NOMO-1 treated with dmso at 0.1 percent for 144 hours (cell line): ENCODE measurements around the gene ZNF189.
A peak's percentile ranks its signal among the peaks of the same experiment; 100 is the strongest.

ENCODE experiments used
- DNase-seq: peaks from one replicate; lab custom pipeline; 2025; ENCODE audit not compliant: unreplicated experiment; lab: John Stamatoyannopoulos, UW

ZNF189 gene

DNA sequence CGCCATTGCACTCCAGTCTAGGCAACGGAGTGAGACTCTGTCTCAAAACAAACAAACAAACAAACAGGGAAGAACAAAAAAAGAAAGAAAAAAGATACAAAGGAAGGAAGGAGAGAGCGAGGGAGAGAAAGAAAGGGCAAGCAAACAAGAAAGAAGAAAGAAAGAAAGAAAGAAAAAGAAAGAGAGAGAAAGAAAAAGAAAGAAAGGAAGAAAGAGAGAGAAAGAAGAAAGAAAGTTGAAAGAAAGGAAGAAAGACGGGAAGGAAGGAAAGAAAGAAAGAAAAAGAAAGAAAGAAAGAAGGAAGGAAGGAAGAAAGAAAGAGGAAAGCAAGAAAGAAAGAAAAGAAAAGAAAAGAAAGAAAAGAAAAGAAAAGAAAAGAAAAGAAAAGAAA lies 50.0 kb downstream of the ZNF189 start:
- DNase-seq = no peak

DNA sequence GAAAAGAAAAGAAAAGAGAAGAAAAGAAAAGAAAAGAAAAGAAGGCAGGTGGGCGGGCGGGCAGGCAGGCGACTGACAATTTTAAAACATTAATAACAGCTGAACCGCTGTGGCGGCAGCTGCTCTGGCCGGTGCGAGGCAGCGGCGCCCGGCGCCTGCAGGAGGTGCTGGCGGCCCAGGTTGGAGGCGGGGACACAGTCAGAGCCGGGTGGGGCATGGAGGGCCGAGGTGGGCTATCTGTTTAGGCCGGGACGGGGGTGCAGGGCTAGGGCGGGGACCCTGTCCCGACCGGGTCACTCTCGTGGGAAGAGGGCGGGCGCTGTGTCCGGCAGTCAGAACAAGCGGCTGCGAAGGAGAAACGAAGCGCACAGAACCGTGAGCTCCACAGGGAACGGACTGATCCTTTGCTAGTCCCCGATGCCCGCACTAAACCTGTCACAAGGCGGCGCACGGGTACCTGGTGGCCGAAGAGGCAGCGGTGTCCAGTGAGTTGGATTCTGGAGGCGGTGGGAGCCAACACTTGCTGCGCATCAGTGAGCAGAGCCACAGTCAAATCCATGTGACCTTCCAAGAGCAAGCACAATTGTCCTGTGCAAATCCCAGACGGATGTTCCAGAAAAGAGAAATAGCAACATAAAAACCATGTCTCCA lies 50.5 kb downstream of the ZNF189 start:
- peak; percentile 51 for DNase-seq

DNA sequence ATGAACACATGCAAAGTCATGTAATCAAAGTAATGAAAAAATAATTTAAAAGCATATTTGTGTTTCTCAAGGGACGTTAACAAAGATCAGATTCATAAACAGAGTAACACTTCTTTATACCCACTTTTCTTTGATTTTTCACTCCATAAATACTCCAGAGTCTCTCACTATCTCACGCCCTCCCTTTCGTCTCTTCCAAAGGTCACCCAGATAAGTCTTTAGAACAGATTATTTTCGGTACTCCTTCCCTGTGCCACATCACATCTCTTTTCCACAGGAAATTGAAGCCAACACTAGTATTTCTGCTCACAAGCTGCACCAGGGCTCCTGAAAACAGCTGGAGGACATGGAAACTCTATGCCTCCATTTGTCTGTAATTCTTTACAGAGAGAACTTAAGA lies 52.3 kb downstream of the ZNF189 start:
- no peak for DNase-seq

DNA sequence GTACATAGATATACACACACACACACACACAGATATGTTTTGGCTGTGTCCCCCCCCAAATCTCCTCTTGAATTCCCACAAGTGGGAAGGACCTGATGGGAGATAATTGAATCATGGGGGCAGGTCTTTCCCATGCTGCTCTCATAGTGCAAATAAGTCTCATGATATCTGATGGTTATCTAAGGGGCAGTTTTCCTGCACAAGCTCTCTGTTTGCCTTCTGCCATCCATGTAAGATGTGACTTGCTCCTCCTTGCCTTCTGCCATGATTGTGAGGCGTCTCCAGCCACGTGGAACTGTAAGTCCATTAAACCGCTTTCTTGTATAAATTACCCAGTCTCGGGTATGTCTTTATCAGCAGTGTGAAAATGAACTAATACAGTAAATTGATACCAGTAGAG lies 52.8 kb downstream of the ZNF189 start:
- DNase-seq = no peak

DNA sequence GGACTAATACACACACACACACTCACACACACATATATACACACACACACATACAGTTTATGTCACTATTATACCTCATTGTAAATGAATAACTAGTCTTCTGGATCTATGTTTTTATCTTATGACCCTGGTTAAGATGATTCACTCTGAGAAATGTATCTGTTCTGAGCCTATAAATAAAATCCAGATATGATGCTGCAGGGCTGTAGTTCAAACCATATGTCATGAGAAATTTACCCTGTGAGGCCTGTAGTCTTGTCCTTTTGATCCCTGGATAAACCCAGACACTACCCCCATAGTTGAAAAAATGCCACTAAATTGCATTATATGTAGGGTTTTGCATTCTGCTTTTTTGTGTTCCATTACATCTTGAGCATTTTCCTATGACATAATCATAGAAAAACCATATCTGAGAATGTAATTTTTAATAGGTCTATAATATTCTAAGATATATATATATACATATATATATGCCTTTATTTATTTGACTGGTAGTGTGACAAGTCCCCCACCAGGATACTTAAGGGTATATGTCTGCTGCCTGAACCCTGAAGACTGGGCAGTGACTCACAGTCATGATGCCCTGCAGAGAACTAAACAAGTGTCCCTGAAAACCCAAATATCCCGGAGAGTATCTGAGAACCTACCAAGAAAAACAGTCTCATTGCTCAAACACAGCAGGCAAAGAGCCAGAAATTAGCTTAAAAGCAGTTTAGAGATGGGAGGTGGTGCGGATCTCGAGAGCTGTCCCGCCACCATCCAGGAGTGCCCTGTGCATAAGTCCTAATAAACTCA lies 55.3 kb downstream of the ZNF189 start:
- no peak for DNase-seq

DNA sequence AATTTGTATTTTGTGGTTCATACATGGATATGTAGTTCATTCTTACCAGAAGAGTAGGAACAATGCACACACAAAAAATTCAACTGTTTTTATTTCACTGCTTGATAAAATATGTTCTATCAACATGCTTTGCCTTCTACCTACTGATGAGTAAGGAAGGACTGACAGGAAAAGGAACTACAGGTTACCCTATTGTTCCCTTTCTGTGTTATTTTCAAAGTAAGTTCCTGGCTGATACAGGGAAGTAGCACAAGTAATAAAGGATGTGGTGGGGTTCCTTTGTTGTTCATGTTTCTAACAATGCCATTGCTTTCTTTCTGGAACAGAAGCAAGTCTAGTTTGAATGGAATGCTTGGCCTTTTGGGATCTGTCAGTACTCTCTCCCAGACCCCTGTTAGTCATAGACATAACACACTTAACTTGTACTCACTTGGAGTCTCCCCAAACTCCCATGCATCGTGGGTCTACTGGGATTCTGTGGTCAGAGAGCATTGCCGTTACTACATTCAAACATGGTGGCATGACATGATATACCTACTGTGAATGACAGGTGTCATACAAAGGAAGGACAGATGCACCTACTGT lies 57.1 kb downstream of the ZNF189 start:
- no peak for DNase-seq

DNA sequence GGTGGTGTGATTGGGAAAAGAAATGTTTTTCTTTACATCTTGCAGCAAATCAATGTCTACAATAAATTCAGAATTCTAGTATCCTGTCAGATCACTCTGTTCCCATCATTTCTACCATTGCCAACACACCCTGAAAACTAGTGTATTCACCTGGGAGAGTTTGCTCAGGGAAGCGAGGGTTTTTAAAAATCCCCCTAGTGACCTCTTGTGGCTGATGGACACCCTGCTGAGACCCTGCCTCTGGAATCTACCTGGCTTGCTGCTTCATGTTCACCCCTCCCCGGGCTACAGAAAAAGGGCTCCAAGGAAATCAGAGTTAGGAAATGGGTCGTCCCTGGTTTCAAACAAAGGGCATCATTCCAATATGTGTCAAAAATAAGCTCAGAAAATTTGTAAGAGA lies 58.4 kb downstream of the ZNF189 start:
- no peak for DNase-seq

DNA sequence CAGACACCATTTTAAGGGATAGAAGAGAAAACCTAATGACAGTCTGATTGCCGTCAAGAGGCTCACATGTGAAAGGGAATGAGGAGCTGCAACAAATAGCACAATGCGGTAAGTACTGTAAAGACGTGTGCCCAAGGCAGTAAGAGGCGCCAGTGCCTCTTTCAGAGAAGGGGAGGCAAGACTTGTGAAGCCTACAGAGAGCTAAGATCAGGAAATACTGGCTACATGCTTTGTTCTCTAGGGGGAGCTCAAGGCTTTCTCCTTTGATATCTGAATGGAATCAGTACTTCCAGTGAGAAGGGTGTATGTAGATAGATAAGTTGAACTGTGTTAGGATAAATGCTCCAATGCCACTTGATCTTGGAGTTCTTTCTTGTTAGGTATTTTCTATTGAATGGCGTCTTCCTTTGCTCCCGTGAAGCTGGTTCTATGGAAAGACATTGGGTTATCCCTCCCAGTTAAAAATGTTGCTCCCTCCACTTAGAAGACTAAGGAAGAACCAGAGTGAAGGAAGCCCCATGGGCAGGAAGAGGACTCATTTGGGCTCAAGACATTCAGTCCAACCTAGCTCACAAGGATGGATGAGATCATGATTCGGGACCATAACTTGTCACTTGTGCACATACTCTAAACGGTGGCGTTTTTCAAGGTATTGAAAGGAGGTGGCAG lies 60.4 kb downstream of the ZNF189 start:
- DNase-seq = no peak
